Measurements from ENCODE around the gene PTPRD. TPM values are rescaled to one million over a fixed set of nuclear protein-coding genes. Genes with fewer than 3 reads are reported as not detected.

PTPRD gene
- total RNA-seq, 1 experiment from 2014 or later = 0.02 TPM

- Histone ChIP-seq H3K27ac (ENCODE audit: low read depth, low read length) (no peak overlapping the region), H3K4me1 (ENCODE audit: control insufficient read depth in 1 of 2, insufficient read depth in 2 of 2, low read length in 2 of 2) (no peaks in the 10 kb centered on the region), H3K4me3 (replicated peaks in 1 of 2; ENCODE audit: low read depth in 1 of 2, low read length in 2 of 2) (no peak overlapping the region), H4K20me1 (ENCODE audit: insufficient read depth) (no peaks in the 10 kb centered on the region), H3K9me2 (ENCODE audit: insufficient read depth) (no peaks in the 10 kb centered on the region), H3K9me3 (ENCODE audit: control insufficient read depth in 1 of 2, insufficient read depth in 1 of 2, low read depth in 1 of 2, low read length in 2 of 2) (peaks cover 10 to 15% of the 10 kb centered on the region in 2 experiments; a peak in 2 of 4 replicates), H3K4me2 (ENCODE audit: low read length) (no peak overlapping the region), H3K27me3 (ENCODE audit: insufficient read depth, low read length) (no peaks in the 10 kb centered on the region), H2AFZ (ENCODE audit: low read depth, low read length, poor library complexity, severe bottlenecking) (no peak overlapping the region), H3K9ac (ENCODE audit: low read length) (no peak overlapping the region), H3K79me2 (ENCODE audit: insufficient read depth, low read length) (no peaks in the 10 kb centered on the region), H3K36me3 (ENCODE audit: control insufficient read depth in 1 of 2, insufficient read depth in 2 of 2, low read length in 2 of 2) (no peaks in the 10 kb centered on the region)
- BruUV-seq (replicated peaks) = no TSS peak
- TF ChIP-seq SIN3A (IDR thresholded peaks at IDR 0.05; ENCODE audit: low read depth) (no peak), CBX3 (IDR thresholded peaks at IDR 0.05; ENCODE audit: low read depth) (no peak), SRF (IDR thresholded peaks at IDR 0.05; ENCODE audit: low read depth) (no peak), YY1 (IDR thresholded peaks at IDR 0.05; ENCODE audit: extremely low read depth, insufficient replicate concordance, low read depth, low read length) (no peak), POLR2AphosphoS5 (IDR thresholded peaks at IDR 0.05; ENCODE audit: low read depth, low read length) (no peak), ZNF274 (IDR thresholded peaks at IDR 0.05; ENCODE audit: low read depth, low read length) (no peak), ATF3 (IDR thresholded peaks at IDR 0.05) (no peak), CTCF (IDR thresholded peaks at IDR 0.05 in 2 of 3, conservative IDR thresholded peaks at IDR 0.05 in 1 of 3; ENCODE audit: borderline replicate concordance in 1 of 3, insufficient read depth in 1 of 3, low read depth in 2 of 3, low read length in 2 of 3) (no peak), FOSL1 (IDR thresholded peaks at IDR 0.05; ENCODE audit: low read depth) (no peak), SP1 (IDR thresholded peaks at IDR 0.05; ENCODE audit: low read depth) (no peak), JUND (IDR thresholded peaks at IDR 0.05) (no peak), CEBPB (IDR thresholded peaks at IDR 0.05; ENCODE audit: low read depth) (no peak), ZFX (IDR thresholded peaks at IDR 0.05) (no peak)
- ATAC-seq (no peak), DNase-seq (ENCODE audit: low read depth, low spot score) (no peak)
- ChIA-PET CTCF (no interaction called here), RAD21 (ENCODE audit: low non-redundant PET in 1 of 2, low total read pairs in 2 of 2, uncharacterized antibody in 2 of 2, unreplicated experiment in 2 of 2) (no interaction called here), POLR2A (no interaction called here)
- intact Hi-C loops (cut with micrococcal nuclease) = no loop called here
Measured at GRCh38 chr9:8889100-8889499, 1723.7 kb downstream of the PTPRD start.
